ENCODE measurements around the gene RNF26. TPM values are rescaled to one million over a fixed set of nuclear protein-coding genes. Genes with fewer than 3 reads are reported as not detected.
A peak's percentile ranks its signal among the peaks of the same experiment; 100 is the strongest.

Gene RNF26
- total RNA-seq, 1 donor from 2014 or later = 34.2 TPM

DNA sequence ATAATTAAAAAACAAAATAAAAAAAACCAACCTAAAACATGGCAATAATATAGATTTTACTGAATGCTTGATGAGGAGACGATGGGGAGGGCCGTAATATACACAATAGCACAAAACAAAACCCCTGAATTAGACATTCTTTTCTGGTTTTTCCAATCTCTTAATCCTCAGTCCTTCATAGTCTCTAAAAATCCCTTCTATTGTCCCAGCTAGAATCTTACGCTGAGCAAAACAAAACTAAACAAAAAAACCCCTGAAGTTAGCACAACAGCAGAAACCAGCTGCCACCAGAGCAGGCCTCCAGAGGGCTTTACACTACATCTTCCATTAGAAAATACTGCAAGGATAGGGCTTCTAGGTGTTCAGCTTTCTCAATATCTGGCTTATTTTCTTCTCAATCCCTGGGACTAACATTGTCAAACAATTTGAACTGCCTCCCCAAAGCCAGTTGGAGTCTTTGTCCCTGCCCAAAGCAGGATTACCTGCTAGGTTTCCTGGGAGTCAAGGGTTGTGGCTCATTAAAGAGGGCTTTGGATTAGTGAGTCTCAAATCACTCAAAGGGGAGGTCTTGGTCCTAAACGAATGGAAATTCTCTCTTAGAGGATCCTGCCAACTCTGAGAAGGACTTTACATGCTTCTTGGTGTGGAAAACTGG lies 2.1 kb upstream of the RNF26 start:
- H3K4me3 Mint-ChIP-seq (ENCODE audit: low read depth) = no peak overlapping the region
- no peak for DNase-seq (ENCODE audit: low spot score, unreplicated experiment)
- peaks cover 7% of the 10 kb centered on the region for H3K4me1 Mint-ChIP-seq (ENCODE audit: low read depth)
- TF ChIP-seq, protein P1, sequence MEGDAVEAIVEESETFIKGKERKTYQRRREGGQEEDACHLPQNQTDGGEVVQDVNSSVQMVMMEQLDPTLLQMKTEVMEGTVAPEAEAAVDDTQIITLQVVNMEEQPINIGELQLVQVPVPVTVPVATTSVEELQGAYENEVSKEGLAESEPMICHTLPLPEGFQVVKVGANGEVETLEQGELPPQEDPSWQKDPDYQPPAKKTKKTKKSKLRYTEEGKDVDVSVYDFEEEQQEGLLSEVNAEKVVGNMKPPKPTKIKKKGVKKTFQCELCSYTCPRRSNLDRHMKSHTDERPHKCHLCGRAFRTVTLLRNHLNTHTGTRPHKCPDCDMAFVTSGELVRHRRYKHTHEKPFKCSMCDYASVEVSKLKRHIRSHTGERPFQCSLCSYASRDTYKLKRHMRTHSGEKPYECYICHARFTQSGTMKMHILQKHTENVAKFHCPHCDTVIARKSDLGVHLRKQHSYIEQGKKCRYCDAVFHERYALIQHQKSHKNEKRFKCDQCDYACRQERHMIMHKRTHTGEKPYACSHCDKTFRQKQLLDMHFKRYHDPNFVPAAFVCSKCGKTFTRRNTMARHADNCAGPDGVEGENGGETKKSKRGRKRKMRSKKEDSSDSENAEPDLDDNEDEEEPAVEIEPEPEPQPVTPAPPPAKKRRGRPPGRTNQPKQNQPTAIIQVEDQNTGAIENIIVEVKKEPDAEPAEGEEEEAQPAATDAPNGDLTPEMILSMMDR (IDR thresholded peaks at IDR 0.05; ENCODE audit: unreplicated experiment) = no peak
- H3K27ac Mint-ChIP-seq = peak overlapping the region; percentile 53
- H3K27me3 Mint-ChIP-seq = peaks cover 3% of the 10 kb centered on the region
- H3K36me3 Mint-ChIP-seq (ENCODE audit: insufficient read depth) = peaks cover 3% of the 10 kb centered on the region
- H3K9me3 Mint-ChIP-seq (ENCODE audit: low read depth) = no peaks in the 10 kb centered on the region

DNA sequence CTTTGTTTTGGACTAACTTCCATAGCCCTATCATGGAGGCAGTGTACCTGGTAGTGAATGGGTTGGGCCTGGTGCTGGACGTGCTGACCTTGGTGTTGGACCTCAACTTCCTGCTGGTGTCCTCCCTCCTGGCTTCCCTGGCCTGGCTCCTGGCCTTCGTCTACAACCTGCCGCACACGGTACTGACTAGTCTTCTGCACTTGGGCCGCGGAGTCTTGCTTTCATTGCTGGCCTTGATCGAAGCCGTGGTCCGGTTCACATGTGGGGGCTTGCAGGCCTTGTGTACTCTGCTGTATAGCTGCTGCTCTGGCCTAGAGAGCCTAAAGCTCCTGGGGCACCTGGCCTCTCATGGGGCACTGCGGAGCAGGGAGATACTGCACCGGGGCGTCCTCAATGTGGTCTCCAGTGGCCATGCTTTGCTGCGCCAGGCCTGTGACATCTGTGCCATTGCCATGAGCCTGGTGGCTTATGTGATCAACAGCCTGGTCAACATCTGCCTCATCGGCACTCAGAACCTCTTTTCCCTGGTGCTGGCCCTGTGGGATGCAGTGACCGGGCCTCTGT lies 846 bp downstream of the RNF26 start:
- no peaks in the 10 kb centered on the region for H3K9me3 Mint-ChIP-seq (ENCODE audit: low read depth)
- H3K4me1 Mint-ChIP-seq (ENCODE audit: low read depth) = peaks cover 9% of the 10 kb centered on the region
- H3K27ac Mint-ChIP-seq = peak overlapping the region; percentile 98
- H3K4me3 Mint-ChIP-seq (ENCODE audit: low read depth) = peak overlapping the region; percentile 95
- TF ChIP-seq, protein P1 (IDR thresholded peaks at IDR 0.05; ENCODE audit: unreplicated experiment) = no peak
- H3K27me3 Mint-ChIP-seq = peaks cover 13% of the 10 kb centered on the region
- H3K36me3 Mint-ChIP-seq (ENCODE audit: insufficient read depth) = peaks cover 3% of the 10 kb centered on the region
- no peak for DNase-seq (ENCODE audit: low spot score, unreplicated experiment)

DNA sequence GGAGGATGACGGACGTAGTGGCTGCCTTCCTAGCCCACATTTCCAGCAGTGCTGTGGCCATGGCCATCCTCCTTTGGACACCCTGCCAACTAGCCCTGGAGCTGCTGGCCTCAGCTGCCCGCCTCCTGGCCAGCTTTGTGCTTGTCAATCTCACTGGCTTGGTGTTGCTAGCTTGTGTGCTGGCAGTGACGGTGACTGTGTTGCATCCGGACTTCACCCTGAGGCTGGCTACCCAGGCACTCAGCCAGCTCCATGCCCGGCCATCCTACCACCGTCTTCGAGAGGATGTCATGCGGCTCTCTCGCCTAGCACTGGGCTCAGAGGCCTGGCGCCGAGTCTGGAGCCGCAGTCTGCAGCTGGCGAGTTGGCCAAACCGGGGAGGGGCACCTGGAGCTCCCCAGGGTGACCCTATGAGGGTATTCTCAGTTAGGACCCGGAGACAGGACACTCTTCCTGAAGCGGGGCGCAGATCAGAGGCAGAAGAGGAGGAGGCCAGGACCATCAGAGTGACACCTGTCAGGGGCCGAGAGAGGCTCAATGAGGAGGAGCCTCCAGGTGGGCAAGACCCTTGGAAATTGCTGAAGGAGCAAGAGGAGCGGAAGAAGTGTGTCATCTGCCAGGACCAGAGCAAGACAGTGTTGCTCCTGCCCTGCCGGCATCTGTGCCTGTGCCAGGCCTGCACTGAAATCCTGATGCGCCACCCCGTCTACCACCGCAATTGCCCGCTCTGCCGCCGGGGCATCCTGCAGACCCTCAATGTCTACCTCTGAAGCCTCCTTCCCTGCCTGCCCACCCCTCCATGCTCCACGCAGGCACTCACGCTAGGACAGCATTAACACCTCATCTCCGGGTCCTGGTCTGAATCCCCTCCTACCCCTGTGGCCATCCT lies 1.6 kb downstream of the RNF26 start:
- no peaks in the 10 kb centered on the region for H3K9me3 Mint-ChIP-seq (ENCODE audit: low read depth)
- H3K36me3 Mint-ChIP-seq (ENCODE audit: insufficient read depth) = peaks cover 3% of the 10 kb centered on the region
- H3K27ac Mint-ChIP-seq = peak overlapping the region; percentile 8
- TF ChIP-seq, protein P1 (IDR thresholded peaks at IDR 0.05; ENCODE audit: unreplicated experiment) = no peak
- peaks cover 9% of the 10 kb centered on the region for H3K4me1 Mint-ChIP-seq (ENCODE audit: low read depth)
- H3K27me3 Mint-ChIP-seq = peaks cover 16% of the 10 kb centered on the region
- DNase-seq (ENCODE audit: low spot score, unreplicated experiment) = no peak
- H3K4me3 Mint-ChIP-seq (ENCODE audit: low read depth) = peak overlapping the region; percentile 95

DNA sequence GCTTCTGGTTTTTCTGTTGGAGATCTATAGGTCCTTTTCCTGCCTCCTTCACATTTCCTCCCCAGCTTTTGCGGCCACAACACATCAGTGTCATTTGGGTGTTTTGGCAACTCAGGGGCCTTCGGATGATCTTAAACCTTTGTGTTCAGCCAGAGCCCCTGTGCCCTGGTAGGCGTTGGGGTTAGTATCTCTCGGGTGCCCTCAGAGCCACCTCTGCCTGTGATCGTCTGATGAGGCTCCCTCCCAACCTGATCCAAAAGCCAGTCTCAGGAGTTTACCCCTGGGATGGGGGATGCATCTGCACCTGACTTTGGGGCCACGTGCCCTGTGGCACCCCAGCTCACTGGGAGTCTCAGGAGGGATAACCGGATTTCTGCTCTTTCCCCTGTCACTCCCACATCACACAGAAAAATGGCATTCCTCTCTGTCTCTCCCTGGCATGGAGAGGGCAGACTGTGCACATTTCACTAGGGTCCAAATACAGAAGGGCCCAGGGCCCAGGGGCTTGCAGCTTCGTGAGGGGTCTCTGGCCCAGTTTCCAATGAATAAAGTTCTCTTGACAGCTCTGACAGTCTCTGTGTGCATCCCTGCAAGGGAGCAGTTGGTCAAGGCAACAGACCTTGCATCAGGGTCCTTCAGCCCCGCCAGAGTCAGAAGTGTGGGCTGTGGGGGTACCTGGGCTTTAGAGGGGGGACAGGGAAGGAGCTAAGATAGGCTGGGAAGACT lies 2.6 kb downstream of the RNF26 start:
- Mint-ChIP-seq H3K4me3 (ENCODE audit: low read depth) (peak overlapping the region; percentile 31), H3K36me3 (ENCODE audit: insufficient read depth) (peaks cover 3% of the 10 kb centered on the region), H3K27ac (peak overlapping the region; percentile 8), H3K27me3 (peaks cover 25% of the 10 kb centered on the region), H3K4me1 (ENCODE audit: low read depth) (peaks cover 9% of the 10 kb centered on the region), H3K9me3 (ENCODE audit: low read depth) (no peaks in the 10 kb centered on the region)
- TF ChIP-seq, protein P1 (IDR thresholded peaks at IDR 0.05; ENCODE audit: unreplicated experiment) = no peak
- DNase-seq (ENCODE audit: low spot score, unreplicated experiment) = no peak

Measured in progenitor cell of endocrine pancreas (in vitro differentiated cells).